Activated naive CD4-positive, alpha-beta T cell treated with anti-CD3 and anti-CD28 coated beads for 36 hours (primary cell): ENCODE measurements around the gene GPR156. TPM values are rescaled to one million over a fixed set of nuclear protein-coding genes. Genes with fewer than 3 reads are reported as not detected.
"Not testable (repeated sequence)": the region's sequence is repeated elsewhere in the genome, so short reads cannot be mapped to it uniquely, and the experiment has no call there.

Source experiments
- CTCF ChIA-PET: fragments of 350-600 bp; sonication (Branson Sonifier 250); formaldehyde crosslinking; loops from one replicate; lab custom pipeline; 2021; ENCODE audit warnings: antibody characterized with exemption; lab: Charles Lee
- DNase-seq: peaks from one replicate; pipeline ENCODE4 v3.0.0-alpha.2; 2020
- H3K27ac Mint-ChIP-seq: one replicate; pipeline ENCODE4 v1.8.0; 2021; ENCODE audit warnings: mild to moderate bottlenecking, mixed read lengths
- H3K27me3 Mint-ChIP-seq: one replicate; pipeline ENCODE4 v1.8.0; 2021; ENCODE audit warnings: low read depth, mixed read lengths
- H3K36me3 Mint-ChIP-seq: one replicate; pipeline ENCODE4 v1.8.0; 2021; ENCODE audit warnings: low read depth, mixed read lengths
- H3K4me1 Mint-ChIP-seq: one replicate; pipeline ENCODE4 v1.8.0; 2021; ENCODE audit warnings: low read depth, mixed read lengths
- H3K4me3 Mint-ChIP-seq: one replicate; pipeline ENCODE4 v1.8.0; 2021; ENCODE audit warnings: mild to moderate bottlenecking, moderate library complexity, mixed read lengths
- H3K9me3 Mint-ChIP-seq: one replicate; pipeline ENCODE4 v1.8.0; 2021; ENCODE audit warnings: mixed read lengths
- intact Hi-C: fragments of 100-400 bp; cut with micrococcal nuclease; formaldehyde crosslinking; loops from one replicate; pipeline ENCODE4 v1.15.1; 2023
- total RNA-seq, 2 experiments: library from RNA; stranded (reverse); gene quantifications; one replicate each; pipeline ENCODE4 v1.2.3, GENCODE V29; 2021

GPR156 gene
- total RNA-seq, 2 experiments from 2014 or later, result not detected

DNA sequence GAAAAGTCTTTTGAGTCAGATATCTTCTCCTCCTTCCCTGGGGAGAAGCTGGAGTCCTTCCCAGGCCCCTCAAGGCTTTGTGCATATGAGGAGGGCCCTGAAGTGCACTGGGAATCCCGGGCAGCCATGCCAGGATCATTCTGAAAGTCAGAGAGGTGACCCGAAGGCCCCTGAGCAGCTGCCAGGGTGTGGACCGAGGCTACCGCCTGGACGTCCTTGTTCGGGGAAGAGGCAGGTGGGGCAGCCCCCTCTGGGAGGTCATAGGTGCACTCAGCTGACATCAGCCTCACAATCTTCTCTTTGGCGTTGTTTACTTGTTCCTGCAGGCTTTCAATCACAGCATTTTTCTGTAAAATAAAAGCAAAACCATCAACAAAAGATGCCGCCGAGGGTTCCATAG, 117.0 kb downstream of the GPR156 start:
- CTCF ChIA-PET, result interaction anchor here (1.0 kb wide), 1 partner anchor 15 kb away, joined by 3 read pairs; no protein-coding TSS in a partner anchor
- H3K27me3 Mint-ChIP-seq, result peaks cover 3% of the 10 kb centered on the region
- H3K4me1 Mint-ChIP-seq, result no peaks in the 10 kb centered on the region
- no peaks in the 10 kb centered on the region for H3K36me3 Mint-ChIP-seq
- H3K27ac Mint-ChIP-seq, result no peak overlapping the region
- no peak for DNase-seq
- H3K9me3 Mint-ChIP-seq, result no peaks in the 10 kb centered on the region
- intact Hi-C loops, result no loop called here
- no peak overlapping the region for H3K4me3 Mint-ChIP-seq

DNA sequence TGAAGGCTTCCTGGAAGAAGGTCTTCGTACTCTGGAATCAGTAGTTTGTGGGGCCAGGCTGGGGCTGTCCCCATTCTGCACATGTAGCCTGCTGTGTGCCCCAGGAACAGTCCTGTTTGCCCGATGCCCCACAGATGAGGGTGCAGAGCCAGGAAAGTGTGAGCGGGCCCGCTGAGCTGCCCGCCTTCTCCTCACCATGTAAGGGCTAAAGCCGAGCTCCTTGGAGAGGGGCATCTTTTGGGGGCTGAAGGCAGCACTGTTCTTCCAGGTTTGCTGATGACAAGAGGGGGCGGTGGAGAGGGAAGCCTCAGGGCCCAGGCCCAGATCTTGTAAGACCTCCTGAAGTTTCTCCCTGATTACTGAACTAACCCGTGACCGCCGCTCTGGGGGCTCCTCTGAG, 117.5 kb downstream of the GPR156 start:
- CTCF ChIA-PET, result interaction anchor here (1.0 kb wide), 1 partner anchor 14 kb away, joined by 3 read pairs; no protein-coding TSS in a partner anchor
- H3K27me3 Mint-ChIP-seq, result peaks cover 3% of the 10 kb centered on the region
- H3K36me3 Mint-ChIP-seq, result no peaks in the 10 kb centered on the region
- intact Hi-C loops, result no loop called here
- no peak overlapping the region for H3K4me3 Mint-ChIP-seq
- H3K27ac Mint-ChIP-seq, result no peak overlapping the region
- H3K4me1 Mint-ChIP-seq, result no peaks in the 10 kb centered on the region
- no peaks in the 10 kb centered on the region for H3K9me3 Mint-ChIP-seq
- DNase-seq, result no peak

DNA sequence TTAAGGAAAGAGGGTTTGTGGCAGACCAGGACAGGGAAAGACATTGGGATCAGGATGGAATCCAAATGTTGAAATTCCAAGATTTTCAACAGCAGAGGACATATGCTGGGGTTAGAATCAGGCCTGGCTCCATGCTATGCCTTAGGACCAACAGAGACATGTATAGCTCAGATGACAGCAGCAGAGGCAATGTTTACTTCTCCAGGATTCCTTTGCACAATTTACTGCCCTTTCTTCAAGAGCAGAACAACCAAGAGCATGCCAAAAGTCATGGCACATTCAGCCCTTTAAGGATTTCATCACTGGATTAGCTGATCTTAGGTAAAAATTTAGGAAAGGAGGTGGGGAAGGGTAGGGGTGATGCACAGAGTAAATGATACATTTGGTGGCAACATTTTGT, 121.2 kb downstream of the GPR156 start:
- intact Hi-C loops, result no loop called here
- CTCF ChIA-PET, result interaction anchor here (0.6 kb wide), 1 partner anchor 257 kb away, joined by 3 read pairs; no protein-coding TSS in a partner anchor
- no peaks in the 10 kb centered on the region for H3K4me1 Mint-ChIP-seq
- H3K4me3 Mint-ChIP-seq, result no peak overlapping the region
- H3K9me3 Mint-ChIP-seq, result no peaks in the 10 kb centered on the region
- DNase-seq, result no peak
- H3K27ac Mint-ChIP-seq, result no peak overlapping the region
- H3K36me3 Mint-ChIP-seq, result no peaks in the 10 kb centered on the region
- H3K27me3 Mint-ChIP-seq, result peaks cover 3% of the 10 kb centered on the region

DNA sequence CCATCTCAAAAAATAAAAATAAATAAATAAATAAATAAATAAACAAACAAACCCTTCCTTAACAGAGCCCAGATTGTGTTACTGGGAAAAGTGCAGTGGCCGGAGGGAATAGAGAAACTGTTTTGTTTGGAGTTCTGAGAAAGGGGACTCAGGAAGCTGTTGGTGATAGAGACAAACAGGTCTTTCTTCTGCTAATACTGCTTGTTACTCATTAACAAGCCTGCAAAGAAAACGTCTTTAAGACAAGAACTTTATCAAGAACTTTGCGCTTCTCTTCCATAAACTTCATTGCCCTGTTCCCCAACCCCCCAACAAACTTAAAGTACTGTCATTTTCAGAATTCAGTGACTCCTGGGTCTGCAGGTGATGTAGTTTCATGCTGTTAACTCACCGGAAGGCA, 122.0 kb downstream of the GPR156 start:
- H3K4me1 Mint-ChIP-seq, result no peaks in the 10 kb centered on the region
- no peaks in the 10 kb centered on the region for H3K9me3 Mint-ChIP-seq
- CTCF ChIA-PET, result no interaction called here
- H3K36me3 Mint-ChIP-seq, result no peaks in the 10 kb centered on the region
- intact Hi-C loops, result no loop called here
- DNase-seq, result no peak
- no peak overlapping the region for H3K27ac Mint-ChIP-seq
- H3K27me3 Mint-ChIP-seq, result peaks cover 3% of the 10 kb centered on the region
- H3K4me3 Mint-ChIP-seq, result no peak overlapping the region

DNA sequence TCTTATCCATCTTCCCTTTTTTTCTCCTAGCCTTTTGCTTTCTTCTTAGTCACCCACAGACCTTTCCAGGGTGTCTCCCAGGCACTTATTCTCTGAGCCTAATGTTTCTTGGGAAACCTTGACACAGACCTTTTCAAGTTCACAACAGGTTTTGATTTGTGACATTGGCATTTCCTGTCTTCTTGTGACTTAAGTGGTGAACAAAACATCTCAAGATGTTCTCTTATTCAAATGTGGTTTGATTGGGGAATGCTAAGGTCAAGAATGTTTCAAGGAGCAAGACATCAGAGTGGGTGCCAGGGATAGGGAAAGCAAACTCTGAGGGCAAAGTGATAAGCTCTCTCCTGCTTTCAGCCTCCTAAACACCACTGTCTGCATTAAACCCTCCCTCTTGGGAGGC, 122.6 kb downstream of the GPR156 start:
- Mint-ChIP-seq H3K9me3 (no peaks in the 10 kb centered on the region), H3K27ac (no peak overlapping the region), H3K4me3 (no peak overlapping the region), H3K4me1 (no peaks in the 10 kb centered on the region), H3K36me3 (no peaks in the 10 kb centered on the region), H3K27me3 (peaks cover 3% of the 10 kb centered on the region)
- intact Hi-C loops, result no loop called here
- CTCF ChIA-PET, result no interaction called here
- DNase-seq, result no peak

DNA sequence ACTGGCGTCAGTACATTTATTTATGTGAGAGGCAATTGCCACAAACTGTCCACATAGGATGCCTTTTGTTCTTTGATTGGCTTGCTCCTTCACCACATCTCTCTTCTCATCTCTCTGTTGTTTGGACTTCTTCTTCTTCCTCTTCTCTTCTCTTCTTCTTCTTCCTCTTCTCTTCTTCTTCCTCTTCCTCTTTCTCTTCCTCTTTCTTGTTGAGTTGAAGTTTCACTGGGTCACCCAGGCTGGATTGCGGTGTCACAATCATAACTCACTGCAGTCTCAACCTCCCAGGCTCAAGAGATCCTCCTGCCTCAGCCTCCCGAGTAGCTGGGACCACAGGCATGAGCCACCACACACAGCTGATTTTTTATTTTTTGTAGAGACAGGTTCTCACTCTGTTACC, 123.1 kb downstream of the GPR156 start:
- peaks cover 3% of the 10 kb centered on the region for H3K27me3 Mint-ChIP-seq
- DNase-seq, result no peak
- intact Hi-C loops, result no loop called here

DNA sequence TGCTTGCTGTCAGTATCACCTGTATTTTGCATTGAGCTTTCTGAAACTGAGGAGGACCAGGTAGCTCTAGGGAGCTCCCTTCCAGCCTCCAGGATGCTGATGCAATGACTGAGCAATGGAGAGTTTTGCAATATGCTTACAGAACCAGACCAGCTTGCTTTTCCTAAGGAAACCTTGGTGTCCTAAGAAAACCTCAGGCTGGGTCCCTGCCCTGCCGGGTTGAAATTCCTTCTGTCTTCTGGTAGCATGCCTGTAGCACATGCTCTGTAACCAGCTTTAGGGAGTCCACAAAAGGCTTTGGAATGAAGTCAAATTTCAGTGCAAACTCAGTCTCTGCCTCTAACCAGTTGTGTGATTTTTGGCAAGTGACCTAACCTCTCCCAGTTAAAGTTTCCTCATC, 125.0 kb downstream of the GPR156 start:
- H3K27me3 Mint-ChIP-seq, result peaks cover 3% of the 10 kb centered on the region

More for the DNA sequence above, 123.1 kb downstream of the GPR156 start:
- CTCF ChIA-PET, result no interaction called here
- no peak overlapping the region for H3K4me3 Mint-ChIP-seq
- H3K9me3 Mint-ChIP-seq, result no peaks in the 10 kb centered on the region
- H3K27ac Mint-ChIP-seq, result no peak overlapping the region
- H3K4me1 Mint-ChIP-seq, result no peaks in the 10 kb centered on the region
- no peaks in the 10 kb centered on the region for H3K36me3 Mint-ChIP-seq

DNA sequence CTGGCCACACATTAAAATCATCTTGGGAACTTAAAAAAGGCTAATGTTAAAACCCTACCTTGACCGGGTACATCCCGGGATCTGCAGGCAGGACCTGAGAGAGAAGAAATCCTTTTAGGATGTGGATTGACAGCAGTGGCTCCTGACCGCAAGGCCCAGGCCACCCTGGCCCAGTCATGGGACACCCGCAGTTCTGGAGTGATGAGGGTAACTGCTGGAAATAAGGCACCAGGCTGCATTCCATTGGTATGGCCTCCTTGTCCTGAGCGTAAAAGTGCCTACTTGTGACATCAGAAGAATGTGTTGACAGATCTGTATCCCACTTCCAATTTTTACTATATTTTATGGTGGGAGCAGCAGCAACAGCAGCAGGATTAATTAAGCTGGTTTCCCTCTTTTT, 127.3 kb downstream of the GPR156 start:
- Mint-ChIP-seq H3K9me3 (peaks cover 14% of the 10 kb centered on the region), H3K27ac (no peak overlapping the region), H3K36me3 (peaks cover 3% of the 10 kb centered on the region), H3K27me3 (peaks cover 3% of the 10 kb centered on the region), H3K4me1 (peaks cover 4% of the 10 kb centered on the region), H3K4me3 (no peak overlapping the region)
- intact Hi-C loops, result no loop called here
- no peak for DNase-seq
- CTCF ChIA-PET, result interaction anchor here (1.3 to 2.6 kb wide), 2 partner anchors 11 to 265 kb away, joined by 3 to 8 read pairs; no protein-coding TSS in a partner anchor

More for the DNA sequence above, 125.0 kb downstream of the GPR156 start:
- CTCF ChIA-PET, result interaction anchor here (0.7 kb wide), 3 partner anchors 22 to 258 kb away, joined by 3 to 4 read pairs (median 3); no protein-coding TSS in a partner anchor
- no peak for DNase-seq
- H3K9me3 Mint-ChIP-seq, result peaks cover 7% of the 10 kb centered on the region
- H3K27ac Mint-ChIP-seq, result no peak overlapping the region
- intact Hi-C loops, result no loop called here
- H3K4me3 Mint-ChIP-seq, result no peak overlapping the region
- no peaks in the 10 kb centered on the region for H3K36me3 Mint-ChIP-seq
- H3K4me1 Mint-ChIP-seq, result no peaks in the 10 kb centered on the region

DNA sequence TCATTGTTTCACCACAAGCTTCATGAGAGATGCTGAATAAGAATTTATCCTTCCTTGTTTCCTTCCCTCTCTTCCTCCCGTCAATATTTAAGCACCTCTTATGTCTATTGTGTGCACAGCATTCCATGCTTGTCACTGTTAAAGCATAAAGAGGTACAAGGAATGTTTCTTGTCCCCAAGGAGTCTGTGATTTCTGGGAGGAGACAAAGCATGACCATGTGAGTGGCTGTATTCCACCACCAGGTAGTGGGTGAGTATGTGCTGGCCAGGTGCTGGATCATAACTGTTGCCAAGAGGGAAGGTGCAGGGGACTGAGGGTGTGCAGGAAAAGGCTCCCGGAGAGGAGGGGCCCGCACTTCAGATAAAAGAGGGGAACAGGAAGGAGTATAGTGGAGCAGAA, 127.9 kb downstream of the GPR156 start:
- Mint-ChIP-seq H3K27me3 (peaks cover 3% of the 10 kb centered on the region), H3K9me3 (peaks cover 14% of the 10 kb centered on the region), H3K4me1 (peaks cover 4% of the 10 kb centered on the region), H3K27ac (no peak overlapping the region), H3K4me3 (no peak overlapping the region), H3K36me3 (peaks cover 3% of the 10 kb centered on the region)
- DNase-seq, result no peak
- CTCF ChIA-PET, result interaction anchor here (1.3 to 2.6 kb wide), 2 partner anchors 10 to 265 kb away, joined by 3 to 8 read pairs; no protein-coding TSS in a partner anchor
- intact Hi-C loops, result no loop called here

DNA sequence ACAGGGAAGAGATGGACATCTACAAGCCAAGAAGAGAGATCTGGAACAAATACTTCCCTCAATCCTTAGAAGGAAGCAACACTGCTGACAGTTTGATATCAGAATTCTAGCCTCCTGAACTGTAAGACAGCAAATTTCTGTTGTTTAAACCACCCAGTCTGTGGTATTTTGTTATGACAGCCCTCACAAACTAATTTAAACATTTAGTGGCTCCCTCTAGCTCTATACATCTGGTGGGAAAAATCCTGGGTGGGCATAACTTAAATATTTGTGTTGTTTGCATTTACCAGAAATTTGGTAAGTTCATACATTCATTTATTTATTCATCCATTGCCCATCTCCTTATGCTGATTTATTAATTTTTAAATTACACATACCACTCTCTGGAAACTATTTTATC, 128.3 kb downstream of the GPR156 start:
- intact Hi-C loops, result no loop called here
- H3K4me1 Mint-ChIP-seq, result peaks cover 4% of the 10 kb centered on the region
- CTCF ChIA-PET, result interaction anchor here (1.3 kb wide), 1 partner anchor 264 kb away, joined by 3 read pairs; no protein-coding TSS in a partner anchor
- peaks cover 3% of the 10 kb centered on the region for H3K36me3 Mint-ChIP-seq
- peaks cover under 1% of the 10 kb centered on the region for H3K27me3 Mint-ChIP-seq
- H3K4me3 Mint-ChIP-seq, result no peak overlapping the region
- H3K9me3 Mint-ChIP-seq, result peaks cover 14% of the 10 kb centered on the region
- no peak overlapping the region for H3K27ac Mint-ChIP-seq
- DNase-seq, result no peak

DNA sequence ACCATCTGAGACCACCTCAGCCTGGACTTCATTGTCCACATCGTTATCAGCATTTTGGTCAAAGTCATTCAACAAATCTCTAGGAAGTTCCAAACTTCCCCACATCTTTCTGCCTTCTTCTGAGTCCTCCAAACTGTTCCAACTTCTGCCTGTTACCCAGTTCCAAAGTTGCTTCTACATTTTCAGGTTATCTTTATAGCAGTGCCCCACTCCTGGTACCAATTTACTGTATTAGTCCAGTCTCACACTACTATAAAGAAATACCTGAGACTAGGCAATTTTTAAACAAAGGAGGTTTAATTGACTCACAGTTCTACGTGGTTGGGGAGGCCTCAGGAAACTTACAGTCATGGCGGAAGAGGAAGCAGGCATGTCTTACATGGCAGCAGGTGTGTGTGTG, 129.3 kb downstream of the GPR156 start:
- not testable (repeated sequence) for H3K4me3 Mint-ChIP-seq

DNA sequence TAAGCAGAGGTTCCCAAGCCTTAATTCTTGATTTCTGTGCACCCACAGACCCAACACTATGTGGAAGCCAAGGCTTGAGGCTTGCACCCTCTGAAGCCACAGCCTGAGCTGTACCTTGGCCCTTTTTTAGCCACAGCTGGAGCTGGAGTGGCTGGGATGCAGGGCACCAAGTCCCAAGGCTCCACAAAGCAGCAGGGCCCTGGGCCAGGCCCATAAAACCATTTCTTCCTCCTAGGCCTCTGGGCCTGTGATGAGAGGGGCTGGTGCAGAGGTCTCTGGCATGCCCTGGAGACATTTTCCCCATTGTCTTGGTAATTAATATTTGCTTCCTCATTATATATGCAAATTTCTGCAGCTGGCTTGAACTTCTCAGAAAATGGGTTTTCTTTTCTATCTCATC, 129.9 kb downstream of the GPR156 start:
- intact Hi-C loops, result no loop called here
- CTCF ChIA-PET, result no interaction called here
- H3K4me3 Mint-ChIP-seq, result no peak overlapping the region

More for the DNA sequence above, 129.3 kb downstream of the GPR156 start:
- H3K36me3 Mint-ChIP-seq, H3K27me3 Mint-ChIP-seq, H3K4me1 Mint-ChIP-seq, H3K27ac Mint-ChIP-seq, DNase-seq, CTCF ChIA-PET, intact Hi-C loops: not testable (repeated sequence)
- H3K9me3 Mint-ChIP-seq, result peaks cover 14% of the 10 kb centered on the region

DNA sequence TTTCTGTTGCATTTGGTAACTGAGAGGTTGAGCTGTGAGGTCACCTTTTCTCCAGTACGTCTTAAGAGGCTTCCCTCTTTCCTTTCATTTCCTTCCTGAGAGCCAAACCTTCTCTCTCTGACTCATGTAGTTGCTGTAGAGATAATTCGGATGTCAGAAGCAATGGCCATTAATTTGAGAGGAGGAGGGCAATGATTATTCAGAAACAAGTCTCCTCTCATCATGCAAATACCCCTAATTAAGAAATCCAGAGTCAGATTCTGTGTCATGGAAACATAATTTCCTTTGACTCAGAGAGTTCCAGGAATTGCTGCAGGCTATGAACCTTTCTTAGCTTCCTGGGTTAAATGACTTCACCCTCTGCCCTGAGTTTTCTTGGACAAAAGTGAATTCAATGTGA, 131.7 kb downstream of the GPR156 start:
- no peak for DNase-seq
- Mint-ChIP-seq H3K4me3 (no peak overlapping the region), H3K4me1 (peaks cover 9% of the 10 kb centered on the region), H3K36me3 (peaks cover 3% of the 10 kb centered on the region), H3K27me3 (no peaks in the 10 kb centered on the region), H3K9me3 (peaks cover 14% of the 10 kb centered on the region), H3K27ac (no peak overlapping the region)
- CTCF ChIA-PET, result interaction anchor here (0.7 kb wide), 1 partner anchor 14 kb away, joined by 3 read pairs; no protein-coding TSS in a partner anchor
- intact Hi-C loops, result no loop called here

More for the DNA sequence above, 129.9 kb downstream of the GPR156 start:
- Mint-ChIP-seq H3K4me1 (peaks cover 4% of the 10 kb centered on the region), H3K27ac (no peak overlapping the region), H3K9me3 (peaks cover 14% of the 10 kb centered on the region), H3K36me3 (peaks cover 3% of the 10 kb centered on the region), H3K27me3 (no peaks in the 10 kb centered on the region)
- DNase-seq, result no peak
